ENCODE measurements around the gene PCDH9. TPM values are rescaled to one million over a fixed set of nuclear protein-coding genes. Genes with fewer than 3 reads are reported as not detected.

The PCDH9 gene
- total and polyA plus RNA-seq, 11 donors: 3.0 to 39.6 (median 21.6) TPM

GRCh38 chr13:66933527-66933926, 296.6 kb downstream of the PCDH9 start:
- ATAC-seq (no peak), DNase-seq (no peak)
- no peaks in the 10 kb centered on the region for H3K27me3 ChIP-seq
- no peak for TF ChIP-seq CTCF (IDR thresholded peaks at IDR 0.05)
- no peak for TF ChIP-seq POLR2A (IDR thresholded peaks at IDR 0.05)
- 82 to 94% (median 84%) methylated on average over 3 of the region's 3 CpGs for WGBS, 4 donors
- intact Hi-C loops (cut with DNase I): no loop called here
- no peak overlapping the region for H3K4me3 ChIP-seq
- no peaks in the 10 kb centered on the region for H3K36me3 ChIP-seq
- H3K27ac ChIP-seq: no peak overlapping the region
- H3K9me3 ChIP-seq: no peaks in the 10 kb centered on the region
- no peaks in the 10 kb centered on the region for H3K4me1 ChIP-seq

DNA sequence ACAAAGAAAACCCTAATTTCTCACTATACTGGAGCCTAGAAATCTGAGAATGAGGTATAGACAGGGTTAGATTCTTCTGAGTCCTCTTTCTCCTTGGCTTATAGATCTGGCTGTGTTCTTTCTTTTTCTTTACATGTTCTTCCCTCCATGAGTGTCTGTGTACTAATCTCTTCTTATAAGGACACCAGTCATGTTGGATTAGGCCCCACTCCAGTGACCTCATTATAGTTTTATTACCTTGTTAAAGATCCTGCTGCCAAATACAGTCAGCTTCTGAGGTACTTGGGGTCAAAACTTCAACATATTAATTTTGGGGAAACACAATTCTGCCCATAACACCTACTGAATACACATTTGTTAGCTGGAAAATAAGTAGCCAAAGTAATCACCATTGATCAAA, 302.6 kb downstream of the PCDH9 start:
- Histone ChIP-seq H3K4me3 (no peak overlapping the region), H3K27me3 (no peaks in the 10 kb centered on the region), H3K27ac (no peak overlapping the region), H3K36me3 (no peaks in the 10 kb centered on the region), H3K4me1 (no peaks in the 10 kb centered on the region), H3K9me3 (no peaks in the 10 kb centered on the region)
- TF ChIP-seq POLR2A (IDR thresholded peaks at IDR 0.05): no peak
- no peak for TF ChIP-seq CTCF (IDR thresholded peaks at IDR 0.05)
- DNase-seq: no peak
- ATAC-seq: no peak
- intact Hi-C loops (cut with DNase I): no loop called here

- no peak for TF ChIP-seq POLR2A (IDR thresholded peaks at IDR 0.05)
- no peak for TF ChIP-seq CTCF (IDR thresholded peaks at IDR 0.05)
- DNase-seq: no peak
- H3K4me1 ChIP-seq: no peaks in the 10 kb centered on the region
- H3K36me3 ChIP-seq: no peaks in the 10 kb centered on the region
- 62 to 79% (median 68%) methylated on average over 6 of the region's 6 CpGs for WGBS, 4 donors
- no peak overlapping the region for H3K4me3 ChIP-seq
- intact Hi-C loops (cut with DNase I): no loop called here
- H3K27me3 ChIP-seq: no peaks in the 10 kb centered on the region
- H3K27ac ChIP-seq: no peak overlapping the region
- ATAC-seq: no peak
- H3K9me3 ChIP-seq: no peaks in the 10 kb centered on the region
These were observed 303.1 kb downstream of the PCDH9 start for GRCh38 chr13:66926851-66927524.

GRCh38 chr13:66926200-66926850, 303.8 kb downstream of the PCDH9 start:
- intact Hi-C loops (cut with DNase I): no loop called here
- no peaks in the 10 kb centered on the region for H3K4me1 ChIP-seq
- no peaks in the 10 kb centered on the region for H3K27me3 ChIP-seq
- no peaks in the 10 kb centered on the region for H3K9me3 ChIP-seq
- no peak overlapping the region for H3K4me3 ChIP-seq
- no peaks in the 10 kb centered on the region for H3K36me3 ChIP-seq
- 81 to 88% (median 85%) methylated on average over 4 of the region's 4 CpGs for whole genome bisulfite sequencing, 4 donors
- no peak overlapping the region for H3K27ac ChIP-seq
- ATAC-seq (no peak), DNase-seq (no peak)
- TF ChIP-seq CTCF (IDR thresholded peaks at IDR 0.05) (no peak), POLR2A (IDR thresholded peaks at IDR 0.05) (no peak)

All from heart left ventricle (tissue), 16 donors.